HG02763 (cell line): ENCODE measurements around the gene BTBD17.

Experiments
- ATAC-seq: cut with Tn5 transposase; IDR thresholded peaks from one replicate; pipeline ENCODE4 v1.9.1; 2021; ENCODE audit warnings: mild to moderate bottlenecking, moderate library complexity; ENCODE audit not compliant: unreplicated experiment

BTBD17 gene

GRCh38 chr17:74389084-74389753, 27.6 kb upstream of the BTBD17 start:
- no peak for ATAC-seq

- no peak for ATAC-seq
Observed at GRCh38 chr17:74387365-74388218, 25.9 kb upstream of the BTBD17 start.

GRCh38 chr17:74386386-74386785, 24.7 kb upstream of the BTBD17 start:
- no peak for ATAC-seq

GRCh38 chr17:74385201-74385600, 23.5 kb upstream of the BTBD17 start:
- ATAC-seq = no peak

- no peak for ATAC-seq
Observed at GRCh38 chr17:74383141-74383540, 21.5 kb upstream of the BTBD17 start.

- no peak for ATAC-seq
Observed at GRCh38 chr17:74380959-74381808, 19.5 kb upstream of the BTBD17 start.

GRCh38 chr17:74380086-74380958, 18.7 kb upstream of the BTBD17 start:
- ATAC-seq = no peak

GRCh38 chr17:74379495-74380085, 17.9 kb upstream of the BTBD17 start:
- no peak for ATAC-seq

- no peak for ATAC-seq
Observed at GRCh38 chr17:74374858-74375257, 13.2 kb upstream of the BTBD17 start.

GRCh38 chr17:74373838-74374606, 12.4 kb upstream of the BTBD17 start:
- ATAC-seq = no peak

GRCh38 chr17:74372426-74372825, 10.8 kb upstream of the BTBD17 start:
- ATAC-seq = no peak

GRCh38 chr17:74371653-74372147, 10.0 kb upstream of the BTBD17 start:
- no peak for ATAC-seq

GRCh38 chr17:74369665-74370490, 8.2 kb upstream of the BTBD17 start:
- no peak for ATAC-seq

GRCh38 chr17:74369221-74369620, 7.6 kb upstream of the BTBD17 start:
- ATAC-seq = no peak

GRCh38 chr17:74368341-74369081, 6.8 kb upstream of the BTBD17 start:
- no peak for ATAC-seq

GRCh38 chr17:74367206-74367605, 5.5 kb upstream of the BTBD17 start, which contains the start of gene GPR142:
TSS of gene GPR142 (plus strand) at chr17:74367506. CDS start at chr17:74369541, 2,035 bp downstream.
- ATAC-seq = no peak

GRCh38 chr17:74362810-74363498, 1.3 kb upstream of the BTBD17 start:
- no peak for ATAC-seq
